ENCODE results near the gene CCND1. TPM values are rescaled to one million over a fixed set of nuclear protein-coding genes. Genes with fewer than 3 reads are reported as not detected.

Gene CCND1
- total and polyA plus RNA-seq, 2 experiments from 2014 or later, result 20.1 to 36.5 TPM

- no peak for TF ChIP-seq CTCF (IDR thresholded peaks at IDR 0.05; ENCODE audit: low read depth, low read length)
- Histone ChIP-seq H3K27ac (no peak overlapping the region), H3K36me3 (no peaks in the 10 kb centered on the region), H3K27me3 (no peaks in the 10 kb centered on the region), H3K4me3 (no peak overlapping the region), H3K9me3 (ENCODE audit: low read depth) (no peaks in the 10 kb centered on the region), H3K4me1 (ENCODE audit: low read depth) (peaks cover 11% of the 10 kb centered on the region)
- no peak for DNase-seq (ENCODE audit: low read depth in 1 of 2, low spot score in 1 of 2)
Measured at GRCh38 chr11:69660001-69660500, 19.1 kb downstream of the CCND1 start.

GRCh38 chr11:69661413-69661715, 20.4 kb downstream of the CCND1 start:
- DNase-seq (ENCODE audit: low read depth in 1 of 2, low spot score in 1 of 2), result no peak
- TF ChIP-seq CTCF (IDR thresholded peaks at IDR 0.05; ENCODE audit: low read depth, low read length), result no peak
- no peaks in the 10 kb centered on the region for H3K9me3 ChIP-seq (ENCODE audit: low read depth)

GRCh38 chr11:69662021-69662698, 21.2 kb downstream of the CCND1 start:
- H3K4me1 ChIP-seq (ENCODE audit: low read depth), result peaks cover 11% of the 10 kb centered on the region
- H3K27me3 ChIP-seq, result no peaks in the 10 kb centered on the region
- no peaks in the 10 kb centered on the region for H3K9me3 ChIP-seq (ENCODE audit: low read depth)
- no peak overlapping the region for H3K27ac ChIP-seq
- H3K36me3 ChIP-seq, result no peaks in the 10 kb centered on the region
- peak; percentile 32 for TF ChIP-seq CTCF (IDR thresholded peaks at IDR 0.05; ENCODE audit: low read depth, low read length)
- no peak overlapping the region for H3K4me3 ChIP-seq
- peak in 1 of 2 donors; percentile 16 for DNase-seq (ENCODE audit: low read depth in 1 of 2, low spot score in 1 of 2)

More at GRCh38 chr11:69661413-69661715, 20.4 kb downstream of the CCND1 start:
- Histone ChIP-seq H3K4me3 (no peak overlapping the region), H3K27me3 (no peaks in the 10 kb centered on the region), H3K4me1 (ENCODE audit: low read depth) (peaks cover 11% of the 10 kb centered on the region), H3K36me3 (no peaks in the 10 kb centered on the region), H3K27ac (no peak overlapping the region)

GRCh38 chr11:69662806-69663205, 21.9 kb downstream of the CCND1 start:
- no peak for TF ChIP-seq CTCF (IDR thresholded peaks at IDR 0.05; ENCODE audit: low read depth, low read length)
- Histone ChIP-seq H3K27ac (no peak overlapping the region), H3K27me3 (no peaks in the 10 kb centered on the region), H3K9me3 (ENCODE audit: low read depth) (no peaks in the 10 kb centered on the region), H3K4me1 (ENCODE audit: low read depth) (peaks cover 7% of the 10 kb centered on the region), H3K36me3 (no peaks in the 10 kb centered on the region), H3K4me3 (no peak overlapping the region)
- no peak for DNase-seq (ENCODE audit: low read depth in 1 of 2, low spot score in 1 of 2)

- Histone ChIP-seq H3K4me1 (ENCODE audit: low read depth) (peaks cover 4% of the 10 kb centered on the region), H3K36me3 (no peaks in the 10 kb centered on the region), H3K4me3 (no peak overlapping the region), H3K27ac (no peak overlapping the region), H3K9me3 (ENCODE audit: low read depth) (no peaks in the 10 kb centered on the region), H3K27me3 (no peaks in the 10 kb centered on the region)
- no peak for TF ChIP-seq CTCF (IDR thresholded peaks at IDR 0.05; ENCODE audit: low read depth, low read length)
- no peak for DNase-seq (ENCODE audit: low read depth in 1 of 2, low spot score in 1 of 2)
Measured at GRCh38 chr11:69663326-69663725, 22.4 kb downstream of the CCND1 start.

Measured in cardiac muscle cell (in vitro differentiated cells and primary cell).